ENCODE data around the gene PAX6.

DNA sequence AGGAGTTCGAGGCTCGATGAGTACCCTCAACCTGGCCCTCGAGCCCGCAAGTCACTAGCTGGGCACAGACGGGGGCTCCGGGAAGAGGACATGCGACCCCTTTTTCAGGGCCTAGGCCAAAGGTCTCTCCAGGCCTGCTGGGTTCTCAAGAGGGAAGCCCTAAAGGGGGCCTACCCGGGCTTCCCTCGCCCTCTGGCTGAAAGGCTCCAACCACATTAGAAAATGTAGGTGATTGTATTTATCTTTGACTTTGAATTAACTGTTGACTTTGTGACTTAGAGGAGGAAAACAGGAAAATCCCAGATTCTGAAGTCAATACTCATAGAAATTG, 7.3 kb upstream of the PAX6 start:
- TF ChIP-seq, protein P1, sequence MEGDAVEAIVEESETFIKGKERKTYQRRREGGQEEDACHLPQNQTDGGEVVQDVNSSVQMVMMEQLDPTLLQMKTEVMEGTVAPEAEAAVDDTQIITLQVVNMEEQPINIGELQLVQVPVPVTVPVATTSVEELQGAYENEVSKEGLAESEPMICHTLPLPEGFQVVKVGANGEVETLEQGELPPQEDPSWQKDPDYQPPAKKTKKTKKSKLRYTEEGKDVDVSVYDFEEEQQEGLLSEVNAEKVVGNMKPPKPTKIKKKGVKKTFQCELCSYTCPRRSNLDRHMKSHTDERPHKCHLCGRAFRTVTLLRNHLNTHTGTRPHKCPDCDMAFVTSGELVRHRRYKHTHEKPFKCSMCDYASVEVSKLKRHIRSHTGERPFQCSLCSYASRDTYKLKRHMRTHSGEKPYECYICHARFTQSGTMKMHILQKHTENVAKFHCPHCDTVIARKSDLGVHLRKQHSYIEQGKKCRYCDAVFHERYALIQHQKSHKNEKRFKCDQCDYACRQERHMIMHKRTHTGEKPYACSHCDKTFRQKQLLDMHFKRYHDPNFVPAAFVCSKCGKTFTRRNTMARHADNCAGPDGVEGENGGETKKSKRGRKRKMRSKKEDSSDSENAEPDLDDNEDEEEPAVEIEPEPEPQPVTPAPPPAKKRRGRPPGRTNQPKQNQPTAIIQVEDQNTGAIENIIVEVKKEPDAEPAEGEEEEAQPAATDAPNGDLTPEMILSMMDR (IDR thresholded peaks at IDR 0.05) = no peak
- no peak for TF ChIP-seq CBFB (CRISPR knock-in tag; IDR thresholded peaks at IDR 0.05; ENCODE audit: low read depth)

Measured in WTC11 (cell line).